Hepatocyte (in vitro differentiated cells): ENCODE results near the gene ACIN1. TPM values are rescaled to one million over a fixed set of nuclear protein-coding genes. Genes with fewer than 3 reads are reported as not detected.

Source experiments
- DNase-seq: peaks from one replicate; pipeline ENCODE4 v3.0.0-alpha.2; 2016; ENCODE audit warnings: low spot score
- H2AFZ ChIP-seq: fragments of 200-600 bp; sonication (generic); 2 replicates; pipeline ENCODE4 v1.6.0; 2016; ENCODE audit warnings: antibody characterized with exemption, mild to moderate bottlenecking
- H3K27ac ChIP-seq: fragments of 200-600 bp; sonication (generic); 2 replicates; pipeline ENCODE4 v1.5.1; 2016; ENCODE audit warnings: mild to moderate bottlenecking
- H3K27me3 ChIP-seq: fragments of 200-600 bp; sonication (generic); 2 replicates; pipeline ENCODE4 v1.6.1; 2016
- H3K36me3 ChIP-seq: fragments of 200-600 bp; sonication (generic); replicated peaks from 2 replicates; pipeline ENCODE4 v1.5.1; 2016; ENCODE audit warnings: low read depth; ENCODE audit not compliant: insufficient read depth
- H3K4me1 ChIP-seq: fragments of 200-600 bp; sonication (generic); 2 replicates; pipeline ENCODE4 v1.5.1; 2016; ENCODE audit warnings: mild to moderate bottlenecking, moderate library complexity; ENCODE audit not compliant: insufficient read depth
- H3K4me2 ChIP-seq: fragments of 200-600 bp; sonication (generic); 2 replicates; pipeline ENCODE4 v1.6.0; 2016
- H3K4me3 ChIP-seq: fragments of 200-600 bp; sonication (generic); 2 replicates; pipeline ENCODE4 v1.5.1; 2016; ENCODE audit warnings: mild to moderate bottlenecking
- H3K79me2 ChIP-seq: fragments of 200-600 bp; sonication (generic); 2 replicates; pipeline ENCODE4 v1.6.0; 2017; ENCODE audit warnings: mild to moderate bottlenecking
- H3K9me2 ChIP-seq: fragments of 200-600 bp; sonication (generic); replicated peaks from 2 replicates; pipeline ENCODE4 v1.6.0; 2017; ENCODE audit warnings: mild to moderate bottlenecking; ENCODE audit not compliant: insufficient read depth
- H3K9me3 ChIP-seq: fragments of 200-600 bp; sonication (generic); 2 replicates; pipeline ENCODE4 v1.5.1; 2016; ENCODE audit warnings: low read depth, mild to moderate bottlenecking
- H4K20me1 ChIP-seq: fragments of 200-600 bp; sonication (generic); 2 replicates; pipeline ENCODE4 v1.6.0; 2016; ENCODE audit warnings: mild to moderate bottlenecking; ENCODE audit not compliant: insufficient read depth, poor library complexity, severe bottlenecking
- EZH2 ChIP-seq: fragments of 200-600 bp; sonication (generic); IDR thresholded peaks from 2 replicates; pipeline ENCODE4 v1.6.1; 2016; ENCODE audit warnings: antibody characterized with exemption, mild to moderate bottlenecking, borderline replicate concordance
- EZH2phosphoT487 ChIP-seq: fragments of 200-600 bp; sonication (generic); IDR thresholded peaks from one replicate; pipeline ENCODE4 v1.6.1; 2018; ENCODE audit warnings: antibody characterized with exemption, mild to moderate bottlenecking, low read depth, moderate library complexity; ENCODE audit not compliant: unreplicated experiment, severe bottlenecking
- whole genome bisulfite sequencing: methylation state at CpG from one replicate; pipeline ENCODE4 v1.1.6; 2016; ENCODE audit warnings: low lambda C conversion rate; ENCODE audit errors: missing lambda C conversion rate; 5-methylcytosine and 5-hydroxymethylcytosine counted together
- polyA plus RNA-seq: library from polyadenylated mRNA; unstranded; fragments of >200 nt; fragmentation: Nextera tagmentation; extraction: Ambion mirVana; gene quantifications from 2 replicates; pipeline ENCODE4 v1.2.1, GENCODE V29; 2016
- total RNA-seq: library from RNA; depleted of rRNA; stranded (reverse); fragments of >200 nt; gene quantifications from 2 replicates; pipeline ENCODE4 v1.2.3, GENCODE V29; 2014
- TF ChIP-seq, protein P1 (sequence below): fragments of 200-600 bp; sonication (generic); IDR thresholded peaks from 2 replicates; pipeline ENCODE4 v1.5.1; 2016; ENCODE audit warnings: antibody characterized with exemption, mild to moderate bottlenecking; ENCODE audit not compliant: poor library complexity

The ACIN1 gene
- total and polyA plus RNA-seq, 2 experiments from 2014 or later: 44.3 to 108 TPM

DNA sequence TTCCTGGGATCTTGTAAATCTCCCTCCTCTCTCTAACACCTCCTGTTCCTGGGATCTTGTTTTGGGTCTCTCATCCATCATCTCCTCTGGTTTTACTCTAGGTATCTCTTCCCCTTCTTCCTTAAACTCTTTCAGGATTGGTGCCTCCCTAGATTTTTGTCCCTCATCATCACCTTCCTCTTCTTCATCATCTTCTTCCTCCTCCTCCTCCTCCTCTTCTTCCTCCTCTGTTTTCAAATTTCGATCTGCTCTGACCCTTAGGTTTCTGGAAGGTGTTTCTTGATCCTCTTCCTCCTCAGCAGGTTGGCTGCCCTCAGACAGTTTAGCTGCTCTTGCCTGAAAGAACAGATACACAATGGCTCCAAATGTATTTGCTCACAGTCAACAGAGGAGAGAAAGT lies 14.5 kb downstream of the ACIN1 start:
- TF ChIP-seq EZH2phosphoT487: no peak
- Histone ChIP-seq H3K9me3 (no peaks in the 10 kb centered on the region), H3K4me2 (no peak overlapping the region), H3K4me3 (no peak overlapping the region), H2AFZ (no peak overlapping the region), H3K79me2 (peaks cover 49% of the 10 kb centered on the region), H3K36me3 (no peaks in the 10 kb centered on the region), H3K27ac (peak overlapping the region; percentile 87), H3K4me1 (peaks cover 8% of the 10 kb centered on the region), H4K20me1 (no peaks in the 10 kb centered on the region), H3K9me2 (no peaks in the 10 kb centered on the region), H3K27me3 (no peaks in the 10 kb centered on the region)
- 100% methylated on average over 1 of the region's 1 CpG for WGBS
- DNase-seq: no peak

DNA sequence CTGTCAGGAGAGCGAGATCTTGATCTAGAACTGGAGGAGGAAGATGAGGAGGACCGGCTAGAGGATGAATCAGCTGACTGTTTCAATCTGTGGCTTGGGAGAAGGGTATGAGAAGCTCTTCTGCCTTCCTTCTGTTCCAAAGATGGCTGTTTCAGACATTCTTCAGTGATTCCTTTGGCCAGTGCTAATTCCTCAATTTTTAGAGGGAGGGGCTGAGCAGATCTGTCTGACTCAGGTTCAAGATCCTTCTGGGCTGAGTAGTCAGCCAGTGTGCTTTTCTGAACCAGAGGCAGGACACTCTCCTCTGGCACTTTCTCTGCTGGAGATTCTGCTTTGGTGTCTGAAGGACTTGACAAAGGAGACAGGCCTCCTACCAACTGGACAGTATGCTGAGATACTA lies 15.2 kb downstream of the ACIN1 start:
- Histone ChIP-seq H3K9me3 (no peaks in the 10 kb centered on the region), H3K4me1 (peaks cover 8% of the 10 kb centered on the region), H4K20me1 (no peaks in the 10 kb centered on the region), H3K4me2 (no peak overlapping the region), H3K36me3 (no peaks in the 10 kb centered on the region), H3K27ac (peak overlapping the region; percentile 87), H3K9me2 (no peaks in the 10 kb centered on the region), H3K4me3 (no peak overlapping the region), H2AFZ (no peak overlapping the region), H3K27me3 (no peaks in the 10 kb centered on the region), H3K79me2 (peaks cover 52% of the 10 kb centered on the region)
- no peak for DNase-seq
- WGBS: 88% methylated on average over 2 of the region's 2 CpGs
- TF ChIP-seq EZH2phosphoT487 (no peak), EZH2 (no peak)
- TF ChIP-seq, protein P1, sequence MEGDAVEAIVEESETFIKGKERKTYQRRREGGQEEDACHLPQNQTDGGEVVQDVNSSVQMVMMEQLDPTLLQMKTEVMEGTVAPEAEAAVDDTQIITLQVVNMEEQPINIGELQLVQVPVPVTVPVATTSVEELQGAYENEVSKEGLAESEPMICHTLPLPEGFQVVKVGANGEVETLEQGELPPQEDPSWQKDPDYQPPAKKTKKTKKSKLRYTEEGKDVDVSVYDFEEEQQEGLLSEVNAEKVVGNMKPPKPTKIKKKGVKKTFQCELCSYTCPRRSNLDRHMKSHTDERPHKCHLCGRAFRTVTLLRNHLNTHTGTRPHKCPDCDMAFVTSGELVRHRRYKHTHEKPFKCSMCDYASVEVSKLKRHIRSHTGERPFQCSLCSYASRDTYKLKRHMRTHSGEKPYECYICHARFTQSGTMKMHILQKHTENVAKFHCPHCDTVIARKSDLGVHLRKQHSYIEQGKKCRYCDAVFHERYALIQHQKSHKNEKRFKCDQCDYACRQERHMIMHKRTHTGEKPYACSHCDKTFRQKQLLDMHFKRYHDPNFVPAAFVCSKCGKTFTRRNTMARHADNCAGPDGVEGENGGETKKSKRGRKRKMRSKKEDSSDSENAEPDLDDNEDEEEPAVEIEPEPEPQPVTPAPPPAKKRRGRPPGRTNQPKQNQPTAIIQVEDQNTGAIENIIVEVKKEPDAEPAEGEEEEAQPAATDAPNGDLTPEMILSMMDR: no peak

DNA sequence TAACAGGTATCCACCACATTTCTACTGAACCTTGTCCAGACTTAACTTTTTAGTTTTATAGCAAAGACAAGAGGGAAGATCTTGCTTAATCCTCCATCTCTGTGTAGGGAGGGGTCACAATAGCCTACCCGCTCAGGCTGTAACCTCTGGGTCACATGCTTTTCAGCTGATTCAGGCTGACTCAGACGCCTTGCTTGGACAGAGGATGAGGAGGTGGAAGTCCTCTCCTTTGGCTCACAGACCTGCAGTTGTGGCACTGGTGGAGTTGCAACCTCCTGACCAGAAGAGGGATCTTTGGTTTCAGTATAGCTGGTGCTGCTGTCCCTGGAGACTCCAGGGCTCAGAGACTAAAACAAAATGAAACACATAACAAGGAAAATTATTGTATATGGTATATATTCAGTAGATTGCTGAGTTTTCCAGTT lies 16.2 kb downstream of the ACIN1 start:
- Histone ChIP-seq H3K27ac (peak overlapping the region; percentile 87), H3K4me3 (no peak overlapping the region), H3K79me2 (peaks cover 52% of the 10 kb centered on the region), H3K9me3 (no peaks in the 10 kb centered on the region), H3K4me1 (peaks cover 8% of the 10 kb centered on the region), H3K27me3 (no peaks in the 10 kb centered on the region), H2AFZ (no peak overlapping the region), H3K4me2 (peak overlapping the region; percentile 22), H3K9me2 (no peaks in the 10 kb centered on the region), H3K36me3 (no peaks in the 10 kb centered on the region), H4K20me1 (no peaks in the 10 kb centered on the region)
- 36% methylated on average over 2 of the region's 2 CpGs for WGBS
- no peak for TF ChIP-seq EZH2
- TF ChIP-seq, protein P1: no peak
- TF ChIP-seq EZH2phosphoT487: no peak
- peak; percentile 86 for DNase-seq

DNA sequence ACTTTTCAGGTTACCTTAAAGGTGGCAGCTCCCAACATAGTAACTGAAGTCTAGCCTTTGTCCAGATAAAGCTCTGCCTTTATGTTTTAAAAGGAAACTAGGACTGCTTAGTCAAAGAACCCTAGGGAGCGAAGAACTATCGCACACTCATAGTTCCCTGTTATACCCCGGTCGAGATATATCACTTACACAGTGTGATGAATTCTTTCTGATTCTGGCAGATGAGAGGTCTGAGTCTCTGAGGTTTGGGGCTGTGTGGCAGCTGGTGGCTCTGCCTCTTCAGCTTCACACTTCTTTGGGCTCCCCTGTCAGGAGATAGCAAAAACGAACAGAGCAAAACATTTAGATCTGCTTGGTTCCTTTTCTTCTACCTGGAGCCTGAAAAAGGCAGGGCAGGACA lies 17.0 kb downstream of the ACIN1 start:
- Histone ChIP-seq H3K27ac (peak overlapping the region; percentile 87), H4K20me1 (no peaks in the 10 kb centered on the region), H2AFZ (no peak overlapping the region), H3K27me3 (no peaks in the 10 kb centered on the region), H3K4me1 (peaks cover 11% of the 10 kb centered on the region), H3K4me2 (peak overlapping the region; percentile 22), H3K9me2 (no peaks in the 10 kb centered on the region), H3K4me3 (no peak overlapping the region), H3K79me2 (peaks cover 54% of the 10 kb centered on the region), H3K9me3 (no peaks in the 10 kb centered on the region), H3K36me3 (no peaks in the 10 kb centered on the region)
- DNase-seq: no peak
- 89% methylated on average over 5 of the region's 5 CpGs for WGBS
- TF ChIP-seq EZH2phosphoT487 (no peak), EZH2 (no peak)
- TF ChIP-seq, protein P1: no peak
